SW480 (cell line): ENCODE data around the gene CALR3.
"Not testable (repeated sequence)": the region's sequence is repeated elsewhere in the genome, so short reads cannot be mapped to it uniquely, and the experiment has no call there.

ENCODE experiments used
- DNase-seq: peaks from one replicate; pipeline ENCODE4 v3.0.0-alpha.2; 2016; ENCODE audit warnings: low spot score

CALR3 gene

DNA sequence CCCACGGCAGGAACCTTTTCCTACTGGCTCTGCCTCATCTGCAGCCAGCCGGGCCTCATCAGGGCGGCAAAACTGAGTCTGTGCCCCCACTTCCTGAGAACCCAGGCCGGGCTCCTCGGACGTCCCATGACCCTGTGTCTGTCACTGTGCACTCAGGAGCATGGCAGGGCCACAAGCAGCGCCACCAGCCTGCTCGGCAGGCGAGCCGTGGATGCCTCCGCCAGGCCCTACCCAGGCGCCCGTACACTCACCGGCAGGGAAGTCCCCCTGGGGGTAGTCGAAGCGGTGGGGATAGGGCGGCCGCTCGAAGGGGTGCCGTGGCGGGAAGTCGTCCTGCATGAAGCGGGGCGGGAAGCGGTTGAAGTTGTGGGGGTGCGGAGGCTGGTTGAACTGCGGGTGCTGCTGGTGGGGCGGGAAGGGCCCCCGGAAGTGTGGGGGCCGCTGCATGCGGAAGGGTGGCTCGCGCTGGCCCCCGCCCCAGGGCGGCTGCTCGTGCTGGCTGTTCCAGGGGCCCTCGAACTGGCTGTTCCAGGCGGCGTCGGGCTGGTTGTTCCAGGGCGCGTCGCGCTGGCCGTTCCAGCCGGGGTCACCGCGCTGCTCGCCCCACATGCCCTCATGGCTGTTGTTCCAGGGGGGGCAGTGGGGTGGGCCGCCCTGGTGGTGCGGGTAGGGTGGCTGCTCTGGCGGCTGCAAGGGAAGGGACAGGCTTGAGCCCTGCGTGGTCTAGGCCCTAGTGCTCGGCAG lies 29.2 kb upstream of the CALR3 start:
- no peak for DNase-seq

DNA sequence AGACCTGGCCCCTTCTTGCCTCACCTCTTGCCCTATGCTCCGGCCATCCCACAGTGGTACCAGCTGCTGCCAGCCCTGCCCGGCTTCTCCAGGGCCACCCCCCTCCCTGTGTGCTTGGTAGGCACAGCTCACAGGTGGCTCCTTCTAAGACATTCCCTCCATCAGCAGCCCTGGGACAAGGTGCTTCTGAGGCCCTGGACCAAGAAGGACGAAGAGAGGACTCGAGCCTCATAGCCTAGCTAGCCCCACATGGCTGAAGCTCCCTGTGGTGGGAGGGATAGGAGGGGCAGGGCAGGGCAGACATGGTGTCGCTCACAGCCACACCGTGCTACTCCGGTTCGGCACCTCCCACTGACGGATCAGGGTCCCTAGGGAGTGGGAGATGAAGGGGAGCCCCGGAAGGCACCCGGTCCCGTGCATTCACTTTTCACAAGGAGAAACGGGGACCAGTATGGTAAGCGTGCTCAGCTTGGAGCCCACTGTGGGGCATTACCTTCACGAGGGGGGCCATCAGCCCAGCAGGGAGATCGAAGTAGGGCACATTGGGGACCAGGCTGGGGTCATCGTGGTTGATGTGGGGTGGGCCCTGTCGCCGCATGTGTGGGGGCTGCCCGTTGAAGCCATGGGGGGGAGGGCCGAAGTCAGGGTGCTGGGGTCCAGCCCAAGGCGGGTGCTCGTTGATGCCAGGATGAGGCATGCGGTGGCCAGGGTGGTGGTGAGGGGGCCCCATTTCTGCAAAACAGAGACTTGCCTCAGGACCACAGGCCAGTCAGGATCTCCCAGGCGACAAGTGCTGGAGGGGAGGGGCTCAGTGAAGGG lies 26.8 kb upstream of the CALR3 start:
- no peak for DNase-seq

DNA sequence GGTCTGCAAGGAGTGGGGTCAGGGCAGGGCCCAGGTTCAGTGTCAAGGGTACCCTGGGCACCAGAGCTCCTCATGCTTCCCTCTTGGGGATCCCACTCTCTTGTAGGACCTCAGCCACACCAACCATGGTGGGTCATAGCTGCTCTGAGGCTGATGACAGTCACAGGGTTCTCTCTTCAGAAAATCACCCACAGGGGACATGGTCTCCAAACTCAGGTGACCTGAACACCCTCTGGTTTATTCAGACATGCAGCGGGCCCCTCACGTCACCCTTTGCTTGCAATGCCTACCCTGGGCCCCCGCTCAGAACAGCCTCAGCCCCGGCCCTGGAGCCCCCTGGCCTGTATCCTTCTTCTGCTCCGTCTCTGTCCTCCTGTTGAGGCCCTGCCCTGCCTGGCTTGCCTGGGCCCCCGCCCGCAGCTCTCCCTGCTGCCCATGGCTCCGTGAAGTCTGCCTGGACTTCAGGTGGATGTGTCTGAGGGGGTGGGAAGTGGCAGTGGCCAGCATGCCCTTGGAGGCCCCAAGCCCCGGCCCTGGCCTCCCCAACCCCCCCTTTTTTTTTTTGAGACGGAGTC lies 25.8 kb upstream of the CALR3 start:
- no peak for DNase-seq

DNA sequence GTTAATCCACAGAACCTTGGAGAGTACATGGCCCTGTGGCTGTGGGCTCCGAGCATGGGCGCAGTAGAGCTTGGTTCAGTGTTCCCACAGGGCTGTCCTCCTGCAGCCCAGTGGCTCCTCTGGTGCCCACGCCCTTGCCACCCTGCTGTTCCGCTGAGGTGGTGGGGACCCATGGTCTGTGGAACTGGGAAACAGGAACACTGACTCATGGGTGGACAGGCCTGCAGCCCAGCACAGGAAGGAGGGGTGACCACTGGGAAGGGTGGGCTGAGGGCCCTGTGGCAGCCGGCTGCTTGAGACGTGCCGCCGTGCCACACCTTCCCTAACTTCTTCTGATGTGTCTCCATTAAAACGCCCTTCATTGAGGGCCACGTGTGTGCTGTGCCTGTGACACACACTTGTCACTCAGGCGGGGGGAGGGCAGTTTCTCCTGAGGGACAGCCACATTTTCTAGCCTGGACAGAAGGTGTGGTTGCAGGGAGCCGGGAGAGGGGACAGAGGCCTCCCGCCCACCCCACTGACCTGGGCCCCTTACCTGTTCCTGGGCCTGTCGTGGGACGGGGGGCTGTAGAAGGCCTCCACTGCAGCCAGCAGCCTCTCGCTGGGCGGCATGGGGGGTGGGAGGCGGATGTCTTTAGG lies 25.1 kb upstream of the CALR3 start:
- DNase-seq, result no peak

DNA sequence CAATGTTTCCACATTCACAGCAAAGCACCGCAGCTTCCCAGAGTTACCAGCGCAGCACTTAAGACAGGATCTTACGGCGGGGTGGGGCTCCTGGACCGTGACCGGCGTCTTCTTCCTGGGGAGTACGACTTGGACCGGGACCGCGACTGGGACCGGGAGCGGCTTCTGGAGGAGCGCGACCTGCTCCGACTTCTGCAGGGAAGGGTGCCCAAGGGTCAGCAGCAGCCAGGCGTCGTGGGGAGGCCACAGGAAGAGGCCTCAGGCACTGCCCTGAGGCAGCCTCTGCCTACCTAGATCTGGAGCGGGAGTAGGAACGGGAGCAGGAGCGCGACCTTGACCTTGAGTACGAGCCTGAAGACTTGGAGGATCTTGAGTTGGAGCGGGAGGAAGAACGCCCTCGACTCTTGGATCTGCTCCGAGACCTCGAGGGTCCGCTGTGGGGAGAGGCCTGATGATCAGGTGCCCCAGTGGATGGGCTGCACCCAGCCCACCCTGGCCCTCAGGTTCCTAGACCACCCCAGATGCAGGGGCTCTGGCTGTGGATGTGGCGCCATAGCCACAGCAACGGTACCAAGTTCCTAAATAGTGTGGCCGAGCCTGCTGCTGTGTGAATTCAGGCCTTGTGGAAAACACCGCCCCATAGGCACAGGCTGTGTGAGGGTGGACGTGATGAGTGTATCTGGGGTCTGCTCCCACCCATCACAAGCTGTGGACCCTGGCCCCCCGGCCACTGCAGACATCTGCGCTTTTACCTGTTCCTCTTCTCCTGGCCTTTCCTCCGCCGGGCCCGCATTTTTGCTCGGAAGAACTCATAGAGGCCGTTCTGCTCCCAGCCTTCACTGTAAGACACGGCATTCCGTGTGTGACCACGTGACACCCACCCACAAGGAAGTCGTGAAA lies 24.4 kb upstream of the CALR3 start:
- DNase-seq, result no peak

DNA sequence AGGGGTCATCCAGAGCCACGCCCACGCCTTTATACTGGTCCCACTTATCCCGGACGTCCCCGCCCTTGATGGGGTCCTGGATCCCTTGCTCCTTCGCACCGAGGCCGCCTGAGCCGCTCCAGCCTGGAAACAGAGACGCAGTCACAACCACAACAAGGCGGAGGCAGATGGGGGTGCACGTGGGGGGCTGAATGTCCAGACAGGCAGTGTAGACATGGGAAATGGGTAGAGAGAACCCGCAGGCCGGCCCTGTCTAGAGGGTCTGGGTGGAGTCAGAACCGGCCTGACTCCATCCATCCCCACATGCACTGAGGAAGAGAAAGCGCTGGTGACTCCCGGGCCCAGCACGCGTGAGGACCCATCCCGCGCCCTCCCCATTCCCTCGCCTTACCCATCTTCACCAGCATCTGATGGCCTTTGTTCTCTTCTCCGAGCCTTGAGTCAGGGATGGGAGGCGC lies 23.3 kb upstream of the CALR3 start:
- DNase-seq, result no peak

DNA sequence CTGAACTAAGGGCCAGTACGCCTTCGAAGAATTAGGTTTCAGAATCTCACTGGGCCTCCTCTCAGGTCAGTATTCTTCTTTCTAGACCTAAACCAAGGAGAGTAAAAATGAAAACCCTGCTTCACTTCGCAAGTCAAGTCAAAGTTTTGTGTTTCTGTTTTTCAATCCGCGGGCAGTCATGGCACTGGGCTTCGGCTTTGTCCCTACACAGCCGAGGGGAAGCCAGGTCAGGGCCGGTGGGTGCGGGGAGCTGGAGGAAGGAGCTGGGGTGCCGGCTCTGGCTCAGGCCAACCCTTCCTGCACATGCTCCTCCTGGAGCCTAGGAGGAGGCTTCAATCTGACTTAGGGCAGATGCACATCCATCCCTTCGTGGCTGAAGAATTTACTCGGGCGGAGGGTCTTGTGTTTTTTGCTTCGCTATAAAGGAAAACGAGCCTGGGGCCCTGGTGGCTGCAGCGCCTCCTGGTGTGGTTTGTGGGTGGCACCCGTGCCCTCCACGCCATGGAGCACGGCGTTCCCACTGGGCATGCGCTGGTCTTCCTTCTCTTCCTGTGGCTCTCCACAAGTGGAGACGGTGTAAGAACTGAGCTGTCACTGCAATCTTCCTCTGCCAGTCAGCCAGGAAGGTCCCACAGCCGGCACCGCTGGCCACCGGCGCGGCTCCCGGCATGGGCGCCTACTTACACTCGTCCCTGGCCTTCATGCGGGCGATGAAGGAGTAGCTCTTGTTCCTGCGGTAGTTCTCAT lies 22.7 kb upstream of the CALR3 start:
- DNase-seq, result no peak

DNA sequence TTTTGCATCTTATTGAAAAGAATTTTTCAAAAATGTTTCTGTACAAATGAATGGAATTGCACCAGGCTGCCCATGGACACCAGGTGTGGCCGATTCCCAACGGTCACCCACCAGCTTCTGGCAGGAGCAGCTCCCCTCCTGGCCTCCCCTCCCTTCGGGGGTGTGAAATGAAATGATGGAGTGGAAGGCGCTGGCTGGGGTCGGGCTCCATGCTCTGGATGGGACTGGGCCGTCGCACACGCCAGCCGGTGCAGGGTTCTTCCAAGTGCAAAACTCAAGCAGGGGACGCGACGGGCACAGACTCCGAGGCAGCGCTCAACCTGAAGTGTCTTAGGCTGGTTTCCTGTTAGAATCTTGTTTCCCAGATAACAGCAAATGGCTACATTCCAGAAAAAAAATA lies 22.1 kb upstream of the CALR3 start:
- DNase-seq, result no peak

DNA sequence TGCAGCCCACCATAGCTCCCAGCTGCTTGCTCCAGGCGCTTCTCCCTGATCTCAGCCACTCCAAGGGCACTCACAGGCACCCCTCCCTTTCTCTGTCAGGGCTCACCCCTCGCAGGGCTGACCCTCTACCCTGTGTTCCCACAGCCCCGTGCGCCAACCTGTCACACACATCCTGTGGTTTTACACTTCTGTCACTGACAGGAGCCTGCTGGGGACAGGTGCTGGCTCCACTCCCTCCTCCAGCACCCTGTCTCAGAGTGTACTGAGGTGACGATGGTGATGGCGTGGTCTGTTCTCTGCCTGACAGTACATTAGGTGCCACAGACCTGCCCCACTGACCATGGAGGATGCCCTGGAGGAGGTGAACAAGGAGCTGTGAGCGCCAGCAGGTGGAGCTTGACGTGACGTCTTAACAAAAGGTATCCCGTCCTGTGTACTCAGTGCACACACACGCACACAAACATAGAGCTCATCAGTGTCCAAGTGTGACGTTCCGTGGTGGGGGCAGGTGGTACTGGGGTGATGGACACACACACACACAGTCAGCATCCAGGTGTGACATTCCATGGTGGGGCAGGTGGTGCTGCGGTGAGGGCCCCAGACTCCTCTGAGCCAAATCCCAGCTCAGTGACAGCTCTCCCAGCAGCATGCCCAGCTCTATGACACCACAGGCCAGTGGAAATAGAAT lies 21.1 kb upstream of the CALR3 start:
- no peak for DNase-seq

DNA sequence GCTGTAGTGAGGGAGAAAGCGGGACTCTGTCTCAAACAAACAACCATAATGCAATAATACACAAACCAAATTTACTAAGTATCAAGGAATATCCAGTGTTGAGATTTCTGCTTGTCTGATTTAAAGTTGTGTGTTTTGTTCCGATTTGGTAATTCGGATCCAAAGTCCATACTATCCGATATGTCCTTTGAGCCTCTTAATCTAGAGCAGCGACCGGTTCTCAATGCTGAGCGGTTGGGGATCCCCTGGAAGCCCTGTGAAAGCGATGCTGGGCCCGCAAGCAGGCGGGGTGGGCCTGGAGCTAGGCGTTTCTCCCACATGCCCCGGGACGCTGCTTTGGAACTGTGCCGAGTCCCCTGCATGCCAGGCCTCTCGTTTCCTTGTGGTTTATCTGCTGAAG lies 20.4 kb upstream of the CALR3 start:
- no peak for DNase-seq

DNA sequence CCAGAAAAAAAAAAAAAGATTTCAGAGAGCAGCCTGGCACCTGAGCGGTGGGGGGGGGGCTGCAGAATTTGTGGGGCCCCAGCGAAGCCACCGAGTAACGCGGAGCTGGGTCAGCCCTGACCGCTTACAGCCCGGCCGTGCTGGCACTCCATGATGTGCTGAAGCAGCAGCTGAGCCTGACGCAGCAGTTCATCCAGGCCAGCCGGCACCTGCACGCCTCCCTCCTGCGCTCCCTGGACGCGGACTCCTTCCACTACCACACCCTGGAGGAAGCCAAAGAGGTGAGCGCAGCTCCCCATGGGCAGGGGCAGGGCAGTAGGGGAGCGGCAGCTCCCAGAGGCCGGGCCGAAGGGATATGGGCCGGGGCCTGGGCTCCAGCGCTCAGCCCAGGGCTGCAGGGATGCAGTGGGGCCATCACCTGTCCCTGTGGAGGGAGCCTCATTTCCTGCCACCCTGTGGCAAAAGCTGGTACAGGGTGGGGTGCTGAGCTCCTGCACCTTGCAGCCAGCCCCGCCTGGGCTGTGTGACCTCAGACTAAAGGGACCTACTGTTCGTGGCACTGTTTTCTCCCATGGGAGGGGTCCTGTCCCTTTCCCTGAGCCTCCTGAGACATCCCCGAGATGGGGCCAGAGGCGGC lies 18.5 kb upstream of the CALR3 start:
- DNase-seq, result no peak

DNA sequence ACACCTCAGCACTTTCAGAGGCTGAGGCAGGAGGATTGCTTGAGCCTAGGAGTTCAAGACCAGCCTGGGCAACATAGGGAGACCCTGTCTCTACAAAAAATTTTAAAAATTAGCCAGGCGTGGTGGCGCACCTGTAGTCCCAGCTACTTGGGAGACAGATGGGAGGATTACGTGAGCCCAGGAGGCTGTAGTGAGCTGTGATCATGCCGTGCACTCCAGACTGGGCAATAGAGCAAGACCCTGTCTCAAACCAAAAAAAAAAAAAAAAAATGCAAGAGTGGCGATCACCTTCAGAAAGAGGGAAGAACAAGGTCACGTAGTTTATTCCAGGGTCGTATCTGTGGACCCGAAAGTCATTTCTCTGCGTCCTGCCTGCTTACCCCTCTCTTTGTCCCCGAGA lies 16.6 kb upstream of the CALR3 start:
- DNase-seq, result not testable (repeated sequence)

DNA sequence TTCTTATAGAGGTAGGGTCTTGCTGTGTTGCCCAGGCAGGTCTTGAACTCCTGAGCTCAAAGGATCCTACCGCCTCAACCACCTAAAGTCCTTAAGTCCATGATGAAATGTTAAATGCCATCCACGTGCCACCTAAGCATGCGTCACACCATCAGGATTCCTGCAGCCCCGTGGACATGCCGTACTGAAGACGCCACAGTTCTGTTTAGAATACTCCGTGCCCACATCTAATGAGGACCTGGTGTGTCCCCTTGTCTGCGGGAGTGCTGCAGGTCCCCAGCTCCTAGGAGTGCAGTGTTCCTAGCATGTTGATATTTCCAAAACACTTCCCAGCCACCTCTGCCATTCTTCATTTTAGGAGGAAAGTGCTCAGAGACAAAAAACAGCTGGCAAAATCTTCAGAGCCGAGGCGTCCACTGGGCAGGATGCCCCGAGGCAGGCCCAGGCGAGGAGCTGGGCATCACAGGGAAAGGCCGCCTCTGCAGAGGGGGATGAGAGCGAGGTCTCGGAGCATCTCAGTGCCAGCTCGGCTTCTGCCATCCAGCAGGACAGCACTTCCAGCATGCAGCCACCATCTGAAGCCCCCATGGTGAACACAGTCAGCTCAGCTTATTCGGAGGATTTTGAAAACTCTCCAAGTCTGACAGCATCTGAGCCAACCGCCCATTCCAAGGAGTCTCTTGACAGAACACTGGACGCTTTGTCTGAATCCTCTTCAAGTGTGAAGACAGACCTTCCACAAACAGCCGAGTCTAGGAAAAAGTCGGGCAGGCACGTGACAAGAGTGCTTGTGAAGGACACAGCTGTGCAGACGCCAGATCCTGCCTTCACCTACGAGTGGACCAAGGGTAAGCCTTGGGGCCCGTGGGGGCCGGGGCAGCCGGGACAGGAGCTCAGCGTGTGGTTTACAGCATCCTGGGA lies 13.4 kb upstream of the CALR3 start:
- no peak for DNase-seq

DNA sequence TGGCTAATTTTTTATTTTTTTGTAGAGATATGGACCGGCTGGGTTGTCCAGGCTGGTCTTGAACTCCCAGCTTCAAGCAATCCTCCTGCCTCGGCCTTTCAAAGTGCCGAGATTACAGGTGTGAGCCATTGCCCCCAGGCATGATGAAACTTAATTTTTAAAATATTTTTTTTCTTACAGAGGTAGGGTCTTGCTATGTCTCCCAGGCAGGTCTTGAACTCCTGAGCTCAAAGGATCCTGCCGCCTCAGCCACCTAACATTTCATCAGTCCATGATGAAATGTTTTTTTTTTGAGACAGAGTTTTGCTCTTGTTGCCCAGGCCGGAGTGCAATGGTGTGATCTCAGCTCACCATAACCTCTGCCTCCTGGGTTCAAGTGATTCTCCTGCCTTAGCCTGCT lies 12.6 kb upstream of the CALR3 start:
- DNase-seq, result no peak

DNA sequence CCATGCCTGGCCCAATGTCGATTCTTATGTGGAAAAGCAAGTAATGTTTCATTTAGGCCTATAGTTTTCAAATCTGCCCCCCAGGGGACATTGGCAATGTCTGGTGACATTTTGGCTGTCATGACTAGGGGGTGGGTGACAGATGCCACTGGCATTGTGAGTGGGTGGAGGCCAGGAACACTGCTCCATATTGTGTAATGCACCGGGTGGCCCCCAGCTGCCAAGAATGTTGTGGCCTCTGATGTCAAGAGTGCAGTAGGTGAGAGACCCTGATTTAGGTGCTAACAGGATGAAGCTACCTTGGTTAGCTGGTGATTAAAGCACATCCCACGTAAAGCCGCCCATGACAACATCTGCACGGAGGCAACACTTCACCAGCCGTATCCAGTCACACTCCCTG lies 11.0 kb upstream of the CALR3 start:
- no peak for DNase-seq

DNA sequence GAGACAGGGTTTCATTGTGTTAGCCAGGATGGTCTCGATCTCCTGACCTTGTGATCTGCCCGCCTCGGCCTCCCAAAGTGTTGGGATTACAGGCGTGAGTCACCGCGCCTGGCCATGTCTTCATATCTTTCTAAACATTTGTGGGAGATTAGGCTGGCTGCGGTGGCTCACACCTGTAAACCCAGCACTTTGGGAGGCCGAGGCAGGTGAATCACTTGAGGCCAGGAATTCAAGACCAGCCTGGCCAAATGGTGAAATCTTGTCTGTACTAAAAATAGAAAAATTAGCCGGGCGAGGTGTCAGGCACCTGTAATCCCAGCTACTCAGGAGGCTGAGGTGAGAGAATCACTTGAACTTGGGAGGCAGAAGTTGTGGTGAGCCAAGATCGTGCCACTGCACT lies 10.2 kb upstream of the CALR3 start:
- DNase-seq, result not testable (repeated sequence)

DNA sequence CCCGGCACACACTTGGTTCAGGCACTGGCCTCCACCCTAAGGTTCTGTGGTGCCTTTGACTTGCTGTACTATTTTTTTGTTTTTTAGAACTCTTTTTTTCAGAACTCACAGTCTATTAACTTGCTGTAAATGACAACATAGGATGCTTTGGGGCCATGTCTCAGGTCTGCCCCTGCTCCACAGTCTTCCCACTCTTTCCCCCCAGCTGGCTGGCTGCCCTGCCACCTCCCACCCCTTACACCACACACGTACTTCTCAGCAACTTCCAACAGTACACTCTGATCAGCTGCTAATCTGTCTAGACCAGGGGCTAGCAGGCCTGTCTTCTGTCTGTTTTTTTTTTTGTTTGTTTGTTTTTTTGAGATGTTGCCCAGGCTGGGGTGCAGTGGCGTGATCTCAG lies 8.3 kb upstream of the CALR3 start:
- DNase-seq, result no peak

DNA sequence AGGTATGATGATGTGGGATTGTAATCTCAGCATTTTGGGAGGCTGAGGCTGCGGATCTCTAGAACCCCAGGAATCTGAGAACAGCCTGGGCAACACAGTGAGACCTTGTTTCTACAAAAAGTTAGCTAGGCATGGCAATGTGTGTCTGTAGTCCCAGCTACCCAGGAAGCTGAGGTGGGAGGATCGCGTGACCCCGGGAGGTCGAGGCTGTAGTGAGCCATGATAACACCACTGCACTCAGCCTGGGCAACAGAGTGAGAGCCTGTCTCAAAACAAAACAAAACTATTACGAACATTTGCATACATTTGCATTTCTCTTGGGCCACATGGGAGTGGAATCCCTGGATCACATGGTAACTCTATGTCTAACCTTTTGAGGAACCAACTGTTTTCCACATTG lies 1.9 kb upstream of the CALR3 start:
- no peak for DNase-seq

DNA sequence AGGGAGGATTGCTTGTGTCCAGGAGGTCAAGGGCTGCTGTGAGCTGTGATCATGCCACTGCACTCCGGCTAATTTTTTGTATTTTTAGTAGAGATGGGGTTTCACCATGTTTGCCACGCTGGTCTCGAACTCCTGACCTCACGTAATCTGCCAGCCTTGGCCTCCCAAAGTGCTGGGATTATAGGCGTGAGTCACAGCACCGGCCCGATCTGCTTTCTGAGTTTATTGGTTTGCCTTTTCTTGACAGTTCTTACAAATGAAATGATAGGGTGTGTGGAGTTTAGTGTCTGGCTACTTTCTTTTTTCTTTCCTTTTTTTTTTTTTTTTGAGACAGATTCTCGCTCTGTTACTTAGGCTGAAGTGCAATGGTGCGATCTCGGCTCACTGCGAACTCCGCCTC lies 1.1 kb upstream of the CALR3 start:
- DNase-seq, result no peak
